ENCODE measurements around the gene PVRIG.
"Not testable (repeated sequence)": the region's sequence is repeated elsewhere in the genome, so short reads cannot be mapped to it uniquely, and the experiment has no call there.

The PVRIG gene

DNA sequence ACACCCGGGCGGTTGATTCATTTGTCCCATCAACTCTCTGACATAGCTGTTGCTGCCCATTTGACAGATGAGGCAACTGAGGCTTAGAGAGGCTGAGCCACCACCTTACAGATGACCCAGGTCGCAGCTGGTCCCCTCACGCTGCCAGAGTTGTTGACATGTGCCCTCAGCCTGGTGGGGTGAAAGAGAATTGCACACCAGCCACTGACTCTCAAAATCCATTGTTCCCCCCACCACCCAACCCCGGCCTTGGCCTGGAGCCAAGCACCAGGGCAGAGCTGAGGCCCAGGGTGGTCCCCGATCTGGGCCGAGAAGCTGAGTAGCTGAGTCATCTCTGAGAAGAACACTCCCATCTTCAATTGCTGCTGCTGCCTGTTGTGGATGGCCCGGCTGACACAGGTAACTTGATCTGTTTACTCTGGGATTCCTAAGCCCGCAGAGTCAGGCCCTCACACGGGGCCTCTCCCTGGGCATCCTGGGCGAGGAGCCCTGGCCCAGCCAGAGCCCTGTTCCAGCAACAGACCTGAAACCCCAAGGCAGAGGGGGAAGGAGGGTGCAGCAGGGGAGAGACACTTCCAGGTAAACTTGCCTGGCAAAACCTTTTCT lies 27.5 kb downstream of the PVRIG start:
- no peak for DNase-seq

DNA sequence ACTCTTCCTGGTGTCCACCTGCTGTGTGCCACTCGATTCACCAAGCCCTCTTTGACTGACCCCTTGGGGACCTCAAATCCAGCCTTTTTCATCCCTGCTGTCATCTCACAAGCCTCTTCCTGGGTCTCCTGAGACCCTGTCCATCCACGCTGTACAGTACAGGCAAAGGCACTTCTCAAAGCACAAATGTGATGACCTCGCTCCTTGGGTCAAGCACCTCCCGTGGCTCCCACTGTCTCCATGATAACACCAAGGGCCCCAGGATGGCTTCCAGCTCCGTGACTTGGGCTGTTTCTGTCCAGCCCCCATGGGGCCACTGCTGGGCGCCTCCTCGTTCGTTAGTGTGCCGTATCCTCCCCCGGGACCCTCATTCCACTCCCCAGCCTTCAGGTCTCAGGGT lies 28.7 kb downstream of the PVRIG start:
- Histone ChIP-seq H3K9me3 (no peaks in the 10 kb centered on the region), H3K27me3 (no peaks in the 10 kb centered on the region), H3K4me3 (no peak overlapping the region), H3K4me1 (no peaks in the 10 kb centered on the region), H3K36me3 (no peaks in the 10 kb centered on the region), H3K27ac (no peak overlapping the region)
- intact Hi-C loops (cut with DNase I; ENCODE audit: low total_unique reads), result no loop called here
- TF ChIP-seq, protein P1, sequence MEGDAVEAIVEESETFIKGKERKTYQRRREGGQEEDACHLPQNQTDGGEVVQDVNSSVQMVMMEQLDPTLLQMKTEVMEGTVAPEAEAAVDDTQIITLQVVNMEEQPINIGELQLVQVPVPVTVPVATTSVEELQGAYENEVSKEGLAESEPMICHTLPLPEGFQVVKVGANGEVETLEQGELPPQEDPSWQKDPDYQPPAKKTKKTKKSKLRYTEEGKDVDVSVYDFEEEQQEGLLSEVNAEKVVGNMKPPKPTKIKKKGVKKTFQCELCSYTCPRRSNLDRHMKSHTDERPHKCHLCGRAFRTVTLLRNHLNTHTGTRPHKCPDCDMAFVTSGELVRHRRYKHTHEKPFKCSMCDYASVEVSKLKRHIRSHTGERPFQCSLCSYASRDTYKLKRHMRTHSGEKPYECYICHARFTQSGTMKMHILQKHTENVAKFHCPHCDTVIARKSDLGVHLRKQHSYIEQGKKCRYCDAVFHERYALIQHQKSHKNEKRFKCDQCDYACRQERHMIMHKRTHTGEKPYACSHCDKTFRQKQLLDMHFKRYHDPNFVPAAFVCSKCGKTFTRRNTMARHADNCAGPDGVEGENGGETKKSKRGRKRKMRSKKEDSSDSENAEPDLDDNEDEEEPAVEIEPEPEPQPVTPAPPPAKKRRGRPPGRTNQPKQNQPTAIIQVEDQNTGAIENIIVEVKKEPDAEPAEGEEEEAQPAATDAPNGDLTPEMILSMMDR (IDR thresholded peaks at IDR 0.05), result no peak
- no peak for DNase-seq

More for the DNA sequence above, 27.5 kb downstream of the PVRIG start:
- Histone ChIP-seq H3K36me3 (no peaks in the 10 kb centered on the region), H3K4me1 (no peaks in the 10 kb centered on the region), H3K27ac (no peak overlapping the region), H3K4me3 (no peak overlapping the region), H3K9me3 (no peaks in the 10 kb centered on the region), H3K27me3 (no peaks in the 10 kb centered on the region)
- TF ChIP-seq, protein P1 (IDR thresholded peaks at IDR 0.05), result no peak
- intact Hi-C loops (cut with DNase I; ENCODE audit: low total_unique reads), result no loop called here

DNA sequence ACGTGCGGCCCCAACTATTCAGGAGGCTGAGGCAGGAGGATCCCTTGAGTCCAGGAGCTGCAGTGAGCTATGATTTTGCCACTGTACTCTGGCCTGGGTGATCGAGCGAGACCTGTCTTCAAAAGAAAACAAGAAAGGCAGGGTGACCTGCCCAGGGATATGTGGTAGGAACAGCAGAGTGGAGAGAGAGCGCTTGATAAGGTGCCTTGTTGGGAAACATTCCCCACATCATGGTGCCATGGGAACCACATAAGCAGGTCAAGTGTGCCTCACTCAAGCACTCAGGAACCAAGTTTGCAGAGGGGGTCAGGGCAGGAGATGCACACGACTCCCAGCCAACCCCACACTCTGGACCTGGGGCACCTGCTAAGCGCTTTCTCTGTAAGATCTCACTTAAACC lies 37.3 kb downstream of the PVRIG start:
- no peaks in the 10 kb centered on the region for H3K9me3 ChIP-seq
- no peak overlapping the region for H3K27ac ChIP-seq
- TF ChIP-seq, protein P1 (IDR thresholded peaks at IDR 0.05), result no peak
- no peak for DNase-seq
- intact Hi-C loops (cut with DNase I; ENCODE audit: low total_unique reads), result no loop called here
- no peaks in the 10 kb centered on the region for H3K27me3 ChIP-seq
- H3K4me1 ChIP-seq, result no peaks in the 10 kb centered on the region
- no peaks in the 10 kb centered on the region for H3K36me3 ChIP-seq
- H3K4me3 ChIP-seq, result no peak overlapping the region

DNA sequence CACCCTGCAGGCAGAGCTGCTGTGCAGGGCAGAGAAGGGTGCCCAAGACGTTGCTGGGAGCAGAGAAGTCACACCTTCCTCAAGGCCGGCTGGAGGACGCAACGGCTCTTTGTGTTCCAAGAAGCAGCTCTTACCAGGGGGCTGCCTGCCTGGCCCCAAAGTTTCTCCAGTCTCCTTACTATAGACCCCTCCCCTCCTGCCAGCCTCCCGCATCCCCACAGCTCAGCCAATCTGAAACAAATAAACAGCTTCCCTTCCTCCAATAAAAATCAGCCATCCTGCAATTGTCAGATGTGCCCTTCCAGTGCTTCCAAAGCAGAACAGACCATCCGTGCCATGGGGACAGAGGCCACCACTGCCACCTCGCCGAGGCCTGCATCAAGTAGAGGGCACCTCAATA lies 40.2 kb downstream of the PVRIG start:
- H3K27me3 ChIP-seq; DNase-seq; intact Hi-C loops (cut with DNase I; ENCODE audit: low total_unique reads); H3K27ac ChIP-seq; H3K4me3 ChIP-seq; H3K36me3 ChIP-seq; H3K9me3 ChIP-seq; H3K4me1 ChIP-seq: not testable (repeated sequence)

DNA sequence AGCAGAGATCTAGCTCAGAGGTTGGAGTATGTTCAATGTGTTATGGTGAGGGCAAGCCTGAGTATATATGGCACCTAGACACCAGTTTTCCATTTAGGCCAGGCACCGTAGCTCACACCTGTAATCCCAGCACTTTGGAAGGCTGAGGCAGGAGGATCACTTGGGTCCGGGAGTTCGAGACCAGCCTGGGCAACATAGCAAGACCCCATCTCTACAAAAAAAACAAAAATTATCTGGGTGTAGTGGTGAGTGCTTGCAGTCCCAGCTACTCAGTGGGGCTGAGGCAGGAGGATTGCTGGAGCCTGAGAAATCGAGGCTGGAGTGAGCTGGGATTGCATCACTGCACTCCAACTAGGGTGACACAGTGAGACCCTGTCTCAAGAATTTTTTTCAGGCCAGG lies 43.1 kb downstream of the PVRIG start:
- intact Hi-C loops (cut with DNase I; ENCODE audit: low total_unique reads); DNase-seq; H3K4me1 ChIP-seq; H3K4me3 ChIP-seq; H3K9me3 ChIP-seq; H3K36me3 ChIP-seq; H3K27me3 ChIP-seq; H3K27ac ChIP-seq: not testable (repeated sequence)

DNA sequence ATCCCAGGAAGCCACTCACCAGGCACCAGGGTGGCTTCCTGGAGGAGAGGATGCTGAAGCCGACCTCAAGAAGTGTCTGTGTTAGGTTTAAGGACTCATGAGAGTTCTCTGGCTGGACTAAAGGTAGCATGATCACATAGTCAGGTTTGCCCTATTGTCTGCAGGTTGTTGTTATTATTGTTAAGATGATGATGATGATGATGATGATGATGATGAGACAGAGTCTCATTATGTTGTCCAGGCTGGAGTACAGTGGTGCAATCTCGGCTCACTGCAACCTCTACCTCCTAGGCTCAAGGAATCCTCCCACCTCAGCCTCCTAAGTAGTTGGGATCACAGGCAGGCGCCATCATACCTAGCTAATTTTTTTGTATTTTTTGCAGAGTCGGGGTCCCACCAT lies 44.5 kb downstream of the PVRIG start:
- H3K36me3 ChIP-seq; H3K4me1 ChIP-seq; H3K9me3 ChIP-seq; H3K4me3 ChIP-seq; DNase-seq; H3K27ac ChIP-seq; intact Hi-C loops (cut with DNase I; ENCODE audit: low total_unique reads); H3K27me3 ChIP-seq: not testable (repeated sequence)

DNA sequence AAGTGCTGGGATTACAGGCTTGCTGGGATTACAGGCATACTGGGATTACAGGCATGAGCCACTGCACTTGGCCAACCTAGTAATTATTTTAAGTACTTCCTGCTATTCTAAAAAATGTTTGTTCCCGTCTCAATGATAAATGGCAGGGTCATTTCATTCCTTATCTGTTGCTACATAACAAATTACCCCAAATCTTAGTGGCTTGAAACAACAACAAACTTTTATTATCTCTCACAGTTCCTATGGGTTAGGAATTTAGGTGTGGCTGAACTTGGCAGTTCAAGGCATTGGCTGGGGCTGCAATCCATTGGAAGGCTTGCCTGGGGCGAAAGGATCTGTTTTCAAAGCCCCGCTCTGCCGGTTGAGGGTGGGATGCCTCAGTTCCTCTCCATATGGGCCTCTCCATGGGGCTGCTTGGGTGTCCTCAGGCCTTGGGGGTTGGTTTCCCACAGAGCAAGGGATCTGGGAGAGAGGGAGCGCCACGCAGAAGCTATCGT lies 45.0 kb downstream of the PVRIG start:
- H3K36me3 ChIP-seq; H3K4me3 ChIP-seq; H3K27me3 ChIP-seq; DNase-seq; H3K9me3 ChIP-seq; intact Hi-C loops (cut with DNase I; ENCODE audit: low total_unique reads); H3K27ac ChIP-seq; H3K4me1 ChIP-seq: not testable (repeated sequence)

DNA sequence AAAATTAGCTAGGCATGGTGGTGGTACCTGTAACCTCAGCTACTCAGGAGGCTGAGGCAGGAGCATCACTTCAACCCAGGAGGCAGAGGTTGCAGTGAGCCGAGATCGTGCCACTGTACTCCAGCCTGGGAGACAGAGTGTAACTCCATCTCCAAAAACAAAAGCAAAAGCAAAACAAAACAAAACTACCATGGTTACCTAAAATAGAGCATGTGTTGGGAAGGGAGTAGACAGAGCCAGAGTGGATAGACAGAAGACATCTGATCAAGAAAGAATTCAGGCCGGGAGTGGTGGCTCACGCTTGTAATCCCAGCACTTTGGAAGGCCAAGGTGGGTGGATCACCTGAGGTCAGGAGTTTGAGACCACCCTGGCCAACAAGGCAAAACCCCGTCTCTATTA lies 46.1 kb downstream of the PVRIG start:
- H3K4me1 ChIP-seq; DNase-seq; H3K4me3 ChIP-seq; H3K27ac ChIP-seq; H3K27me3 ChIP-seq; H3K36me3 ChIP-seq; intact Hi-C loops (cut with DNase I; ENCODE audit: low total_unique reads); H3K9me3 ChIP-seq: not testable (repeated sequence)
